ENCODE results near the gene TFCP2. TPM values are rescaled to one million over a fixed set of nuclear protein-coding genes. Genes with fewer than 3 reads are reported as not detected.

The TFCP2 gene, protein sequence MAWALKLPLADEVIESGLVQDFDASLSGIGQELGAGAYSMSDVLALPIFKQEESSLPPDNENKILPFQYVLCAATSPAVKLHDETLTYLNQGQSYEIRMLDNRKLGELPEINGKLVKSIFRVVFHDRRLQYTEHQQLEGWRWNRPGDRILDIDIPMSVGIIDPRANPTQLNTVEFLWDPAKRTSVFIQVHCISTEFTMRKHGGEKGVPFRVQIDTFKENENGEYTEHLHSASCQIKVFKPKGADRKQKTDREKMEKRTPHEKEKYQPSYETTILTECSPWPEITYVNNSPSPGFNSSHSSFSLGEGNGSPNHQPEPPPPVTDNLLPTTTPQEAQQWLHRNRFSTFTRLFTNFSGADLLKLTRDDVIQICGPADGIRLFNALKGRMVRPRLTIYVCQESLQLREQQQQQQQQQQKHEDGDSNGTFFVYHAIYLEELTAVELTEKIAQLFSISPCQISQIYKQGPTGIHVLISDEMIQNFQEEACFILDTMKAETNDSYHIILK
- 7.9 and 8.6 TPM in 2 replicates for total RNA-seq

DNA sequence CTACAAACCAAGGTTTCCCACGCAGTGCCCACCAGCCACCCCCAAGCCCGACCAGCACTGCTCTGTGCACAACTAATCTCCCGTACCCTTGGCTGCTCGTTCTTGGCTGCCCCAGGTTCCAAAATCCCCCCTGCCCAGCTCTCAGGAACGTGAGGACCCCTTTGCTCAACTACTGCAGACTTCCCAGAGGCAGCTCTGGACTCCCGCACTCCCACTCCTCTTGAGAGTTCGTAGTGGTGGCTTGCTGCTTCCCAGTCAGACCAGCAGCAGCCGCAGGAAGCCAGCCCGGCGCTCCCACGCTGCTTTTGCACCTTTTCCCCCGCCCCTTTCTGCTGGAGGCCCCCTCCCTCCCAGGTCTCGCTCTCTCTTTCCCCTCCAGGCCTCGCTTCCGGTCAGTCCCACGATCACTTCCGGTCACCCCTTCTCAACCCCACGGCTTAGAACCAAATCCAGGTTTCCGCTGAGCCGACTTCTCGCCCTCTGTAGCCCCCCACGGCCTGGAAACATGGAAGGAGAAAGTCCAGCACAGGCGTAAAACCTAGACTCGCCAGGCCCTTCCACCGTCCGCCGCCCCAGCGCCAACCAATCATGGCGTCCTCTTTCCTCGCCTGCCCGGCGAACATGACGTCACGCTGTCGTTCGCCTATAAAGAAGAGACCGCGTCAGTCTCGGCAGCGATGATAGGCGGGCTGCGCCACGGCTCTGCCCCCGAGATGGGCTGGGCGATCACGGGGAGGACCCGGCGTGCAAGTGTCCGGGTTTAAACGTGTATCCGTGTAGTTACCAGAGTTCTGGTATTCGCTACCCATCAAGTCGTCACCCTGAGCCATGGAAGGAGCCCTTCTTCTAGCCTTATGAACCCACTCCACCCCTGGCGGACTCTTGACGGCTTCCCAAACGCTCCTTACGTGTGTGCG is at the start of gene TFCP2:
Gene TFCP2 (minus strand): TSS at position 621 of the 917 bp plus-strand sequence. CDS start 713 bp downstream, outside the sequence.

DNA sequence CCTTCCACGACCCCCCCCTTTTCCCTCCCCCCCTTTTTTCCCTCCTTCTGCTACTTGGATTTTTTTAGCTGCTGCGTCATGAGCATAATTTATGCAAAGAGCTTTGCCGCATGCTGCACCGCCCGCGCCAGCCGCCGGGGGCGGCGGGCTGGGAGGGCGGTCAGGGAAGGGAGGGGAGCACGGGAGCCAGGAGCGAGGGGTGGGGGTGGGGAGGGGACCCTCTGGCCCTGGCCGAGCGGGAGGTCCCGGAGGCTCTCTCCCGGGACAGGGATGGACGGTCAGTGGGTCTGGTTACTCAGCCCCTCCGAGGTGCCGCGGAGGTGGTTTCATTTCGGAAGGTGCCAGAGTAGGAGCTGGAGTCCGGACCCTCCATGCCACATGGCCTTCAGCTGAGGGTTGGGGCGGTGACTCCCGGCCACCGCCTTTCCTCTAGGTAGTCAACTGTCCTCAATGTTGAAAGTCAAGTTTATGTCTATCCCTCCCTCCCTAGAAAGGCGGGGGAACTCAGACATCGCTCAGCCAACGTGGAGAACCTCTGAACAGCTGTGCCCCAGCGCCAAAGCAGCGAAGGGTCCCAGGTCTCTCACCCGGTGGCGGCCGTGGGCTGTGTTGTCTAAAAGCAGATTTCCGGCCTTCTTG is 45.2 kb upstream of the TFCP2 start, which contains the start of gene POU6F1:
Gene POU6F1 (minus strand): TSS at position 95 of the 639 bp plus-strand sequence. CDS start 11,226 bp downstream, outside the sequence.

DNA sequence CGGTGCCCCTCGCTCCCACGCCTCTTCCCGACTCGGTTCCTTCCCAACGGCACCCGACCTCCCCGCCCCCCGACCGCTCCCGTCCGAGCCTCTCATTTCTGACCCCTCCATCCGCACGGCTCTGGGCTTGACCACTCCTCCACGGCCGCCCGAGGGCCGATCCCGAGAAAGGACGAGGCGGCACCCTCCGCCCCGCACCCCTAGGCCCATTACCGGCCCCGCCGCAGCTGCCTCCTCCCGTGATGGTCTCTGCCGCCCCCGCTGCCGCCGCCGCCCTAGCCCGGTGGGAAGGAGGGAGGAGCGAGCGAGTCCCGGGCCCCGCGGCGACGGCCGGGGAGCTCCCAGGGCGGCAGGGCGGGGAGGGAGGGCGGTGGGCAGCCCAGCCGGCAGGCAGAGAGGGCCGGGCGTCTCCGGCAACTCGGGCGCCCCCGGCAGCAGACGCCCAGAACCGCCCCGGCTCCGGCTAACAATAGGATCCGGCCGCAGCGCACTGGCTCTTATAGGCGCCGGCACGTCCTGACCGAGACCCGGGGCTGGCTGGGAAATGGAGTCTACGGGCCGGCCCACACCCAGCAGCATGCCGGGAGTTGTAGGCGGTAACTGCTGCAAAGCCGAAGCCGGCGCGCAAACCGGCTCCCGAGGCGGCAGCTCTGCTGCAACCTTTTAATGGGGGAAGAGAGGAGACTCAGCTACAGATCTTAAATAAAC is 89.7 kb downstream of the TFCP2 start, which contains the start of gene CSRNP2:
Gene CSRNP2 (minus strand): TSS at position 471 of the 708 bp plus-strand sequence. CDS start 7,035 bp downstream, outside the sequence.

DNA sequence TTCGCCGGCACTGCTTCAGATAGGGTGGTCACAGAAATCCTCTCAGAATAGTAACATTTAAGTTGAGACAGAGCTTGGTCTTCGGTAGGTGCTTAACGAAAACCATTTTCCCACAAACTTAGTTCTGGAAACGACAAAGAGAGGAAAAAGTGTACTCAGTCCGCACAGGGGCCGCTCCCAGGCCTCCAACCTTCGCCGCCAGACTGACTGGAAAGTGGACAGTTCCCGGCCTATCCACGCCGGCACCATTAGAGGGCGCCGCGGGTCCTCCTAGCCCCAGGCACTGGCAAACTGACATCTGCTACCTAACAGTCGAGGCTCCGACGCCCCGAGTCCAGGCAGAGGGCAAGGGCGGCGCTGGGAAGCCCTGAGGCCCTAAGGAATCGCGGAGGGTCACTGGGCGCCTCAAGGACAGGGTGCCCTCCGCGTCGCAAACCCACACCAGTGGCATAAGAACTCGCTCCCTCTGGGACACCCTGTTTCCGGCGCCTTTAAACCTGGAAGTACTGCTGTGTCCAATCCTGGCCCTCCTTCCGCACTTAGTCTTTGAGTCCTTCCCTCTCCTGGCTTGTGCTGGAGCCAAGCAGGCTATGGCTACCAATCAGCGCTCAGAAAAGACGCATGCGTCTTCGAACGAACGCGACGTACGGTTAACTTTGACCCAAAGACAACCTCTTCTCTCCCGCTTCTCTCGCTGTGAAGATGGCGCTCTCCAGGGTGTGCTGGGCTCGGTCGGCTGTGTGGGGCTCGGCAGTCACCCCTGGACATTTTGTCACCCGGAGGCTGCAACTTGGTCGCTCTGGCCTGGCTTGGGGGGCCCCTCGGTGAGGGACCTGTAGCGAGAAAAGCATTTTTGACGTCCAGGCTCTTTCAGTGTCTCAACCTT is 125.0 kb downstream of the TFCP2 start, which contains the start of gene LETMD1:
Gene LETMD1 (plus strand): TSS at position 673 of the 886 bp plus-strand sequence. CDS start 30 bp downstream, at position 703.

Other genes starting within 250 kb of the TFCP2 start
- not detected in 2 replicates for gene HIGD1C, start 220.6 kb downstream of the TFCP2 start, total RNA-seq
- gene SLC11A2, start 146.8 kb downstream of the TFCP2 start, total RNA-seq, result 33.2 and 44.7 TPM in 2 replicates
- 33.9 and 34.8 TPM in 2 replicates for gene LETMD1, start 124.8 kb downstream of the TFCP2 start, total RNA-seq
- gene CSRNP2, start 89.5 kb downstream of the TFCP2 start, total RNA-seq, result 13.1 and 15.9 TPM in 2 replicates
- 1.4 and 1.5 TPM in 2 replicates for gene POU6F1, start 44.9 kb upstream of the TFCP2 start, total RNA-seq
- 222 and 249 TPM in 2 replicates for gene DAZAP2, start 65.7 kb upstream of the TFCP2 start, total RNA-seq
- 9.9 and 24.7 TPM in 2 replicates for gene SMAGP, start 97.3 kb upstream of the TFCP2 start, total RNA-seq
- not detected in 2 replicates for gene BIN2, start 151.0 kb upstream of the TFCP2 start, total RNA-seq
- not detected in 2 replicates for gene CELA1, start 173.5 kb upstream of the TFCP2 start, total RNA-seq
- 3.4 and 5.0 TPM in 2 replicates for gene GALNT6, start 218.3 kb upstream of the TFCP2 start, total RNA-seq